ENCODE measurements around the gene PIGO.

Gene PIGO

DNA sequence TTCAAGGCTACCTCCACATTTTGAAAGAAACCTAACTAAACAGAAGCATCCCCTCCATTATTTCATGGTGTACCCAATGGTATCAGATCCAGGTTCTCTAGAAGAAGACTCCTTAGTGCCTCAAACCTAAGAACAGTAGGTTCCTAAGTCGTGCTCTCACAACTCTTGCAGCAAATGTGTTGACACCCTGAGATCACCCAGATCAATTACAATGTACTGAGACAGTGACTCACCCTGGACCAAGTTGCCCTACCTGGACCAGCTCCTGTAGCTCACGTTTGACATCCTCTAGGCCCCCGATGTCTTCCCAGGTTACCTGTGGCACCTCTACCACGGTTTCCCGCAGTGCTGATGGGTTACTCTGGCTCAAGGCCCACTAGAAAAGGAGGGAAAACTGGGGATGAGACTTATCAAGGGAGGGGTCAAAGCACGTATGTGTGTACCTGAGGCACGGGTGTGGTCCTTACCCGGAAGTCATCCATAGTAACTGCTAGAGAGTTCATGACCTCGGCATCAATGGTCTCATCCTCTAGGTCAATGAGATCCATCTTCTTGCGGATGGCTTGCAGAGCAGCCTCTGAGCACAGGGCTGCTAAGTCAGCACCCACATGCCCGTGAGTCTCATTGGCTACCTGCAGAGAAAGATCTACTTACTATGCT, 35.7 kb downstream of the PIGO start:
- Histone ChIP-seq H3K4me1 (ENCODE audit: control insufficient read depth in 1 of 2, insufficient read depth in 1 of 2, low read depth in 1 of 2, low read length in 1 of 2) (no peaks in the 10 kb centered on the region), H3K36me3 (peaks cover 100% of the 10 kb centered on the region), H3K4me3 (ENCODE audit: low read depth in 1 of 2, low read length in 1 of 2) (no peak overlapping the region), H3K27ac (no peak overlapping the region), H3K27me3 (no peaks in the 10 kb centered on the region), H3K9me3 (peaks cover 11% of the 10 kb centered on the region)
- TF ChIP-seq, protein P1, sequence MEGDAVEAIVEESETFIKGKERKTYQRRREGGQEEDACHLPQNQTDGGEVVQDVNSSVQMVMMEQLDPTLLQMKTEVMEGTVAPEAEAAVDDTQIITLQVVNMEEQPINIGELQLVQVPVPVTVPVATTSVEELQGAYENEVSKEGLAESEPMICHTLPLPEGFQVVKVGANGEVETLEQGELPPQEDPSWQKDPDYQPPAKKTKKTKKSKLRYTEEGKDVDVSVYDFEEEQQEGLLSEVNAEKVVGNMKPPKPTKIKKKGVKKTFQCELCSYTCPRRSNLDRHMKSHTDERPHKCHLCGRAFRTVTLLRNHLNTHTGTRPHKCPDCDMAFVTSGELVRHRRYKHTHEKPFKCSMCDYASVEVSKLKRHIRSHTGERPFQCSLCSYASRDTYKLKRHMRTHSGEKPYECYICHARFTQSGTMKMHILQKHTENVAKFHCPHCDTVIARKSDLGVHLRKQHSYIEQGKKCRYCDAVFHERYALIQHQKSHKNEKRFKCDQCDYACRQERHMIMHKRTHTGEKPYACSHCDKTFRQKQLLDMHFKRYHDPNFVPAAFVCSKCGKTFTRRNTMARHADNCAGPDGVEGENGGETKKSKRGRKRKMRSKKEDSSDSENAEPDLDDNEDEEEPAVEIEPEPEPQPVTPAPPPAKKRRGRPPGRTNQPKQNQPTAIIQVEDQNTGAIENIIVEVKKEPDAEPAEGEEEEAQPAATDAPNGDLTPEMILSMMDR (IDR thresholded peaks at IDR 0.05): no peak

DNA sequence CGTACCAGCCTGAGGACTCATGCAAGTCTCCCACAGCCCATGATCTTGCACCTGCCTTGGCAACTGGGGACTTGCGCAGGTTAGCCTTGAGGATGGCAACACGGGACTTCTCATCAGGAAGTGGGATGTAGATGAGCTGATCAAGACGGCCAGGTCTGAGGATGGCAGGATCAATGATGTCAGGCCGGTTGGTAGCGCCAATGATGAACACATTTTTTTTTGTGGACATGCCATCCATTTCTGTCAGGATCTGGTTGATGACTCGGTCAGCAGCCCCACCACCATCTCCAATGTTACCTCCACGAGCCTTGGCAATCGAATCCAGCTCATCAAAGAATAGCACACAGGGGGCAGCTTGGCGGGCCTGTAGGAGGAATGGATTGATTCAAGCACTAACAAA, 37.0 kb downstream of the PIGO start:
- H3K27me3 ChIP-seq: no peaks in the 10 kb centered on the region
- no peaks in the 10 kb centered on the region for H3K4me1 ChIP-seq (ENCODE audit: control insufficient read depth in 1 of 2, insufficient read depth in 1 of 2, low read depth in 1 of 2, low read length in 1 of 2)
- no peak overlapping the region for H3K27ac ChIP-seq
- peaks cover 100% of the 10 kb centered on the region for H3K36me3 ChIP-seq
- peaks cover 4% of the 10 kb centered on the region for H3K9me3 ChIP-seq
- TF ChIP-seq, protein P1 (IDR thresholded peaks at IDR 0.05): no peak
- no peak overlapping the region for H3K4me3 ChIP-seq (ENCODE audit: low read depth in 1 of 2, low read length in 1 of 2)

DNA sequence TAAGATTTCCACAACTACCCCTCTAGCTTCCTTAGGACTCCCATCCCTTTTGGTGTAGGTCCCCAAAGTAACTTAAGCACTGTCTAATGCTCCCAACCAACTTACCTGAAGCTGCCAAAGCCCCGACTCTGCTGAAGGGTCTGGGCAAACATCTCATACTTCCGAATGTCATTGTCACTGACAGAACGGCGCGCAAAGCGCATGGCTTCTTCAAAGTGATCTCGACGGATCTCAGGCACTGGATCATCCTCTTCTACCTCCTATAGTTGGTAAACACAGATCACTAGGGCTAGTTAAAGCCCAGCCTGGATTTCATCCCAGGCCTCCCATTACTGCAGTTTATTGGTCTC, 39.1 kb downstream of the PIGO start:
- Histone ChIP-seq H3K27me3 (no peaks in the 10 kb centered on the region), H3K4me3 (ENCODE audit: low read depth in 1 of 2, low read length in 1 of 2) (no peak overlapping the region), H3K27ac (no peak overlapping the region), H3K36me3 (peaks cover 86% of the 10 kb centered on the region), H3K4me1 (ENCODE audit: control insufficient read depth in 1 of 2, insufficient read depth in 1 of 2, low read depth in 1 of 2, low read length in 1 of 2) (no peaks in the 10 kb centered on the region), H3K9me3 (peaks cover 4% of the 10 kb centered on the region)
- TF ChIP-seq, protein P1 (IDR thresholded peaks at IDR 0.05): no peak

DNA sequence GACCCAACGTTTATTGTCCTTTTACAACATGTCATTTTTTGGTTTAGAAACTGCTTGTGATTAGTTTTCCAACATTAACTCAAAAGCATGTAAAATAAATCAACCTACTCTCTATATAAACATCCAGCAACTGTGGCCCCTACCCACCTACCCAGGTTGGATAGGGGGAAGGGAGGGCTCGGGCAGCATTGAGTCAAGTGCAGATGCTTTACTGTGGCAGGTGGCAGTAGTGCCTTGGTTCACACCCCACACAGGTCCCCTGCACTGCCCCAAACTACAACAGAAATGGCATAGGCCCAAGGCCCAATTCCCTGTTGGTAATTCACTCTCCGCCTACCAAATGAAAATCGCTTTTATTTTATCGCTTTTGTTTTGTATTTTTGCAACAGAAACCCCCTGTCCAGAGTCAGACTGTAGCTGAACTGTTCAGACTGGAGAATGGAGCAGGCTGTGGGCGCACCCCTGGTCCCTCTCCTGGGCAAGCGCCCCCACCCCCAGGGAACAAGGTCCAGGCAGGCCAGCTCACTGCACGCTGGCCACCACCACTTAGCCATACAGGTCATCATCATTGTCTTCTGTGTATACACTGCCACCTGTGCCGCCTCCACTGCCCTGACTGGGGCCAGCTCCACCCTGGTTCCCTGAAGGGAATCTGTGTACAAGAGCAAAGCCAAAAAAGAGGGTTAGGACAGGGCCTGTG, 39.7 kb downstream of the PIGO start:
- TF ChIP-seq, protein P1 (IDR thresholded peaks at IDR 0.05): no peak
- Histone ChIP-seq H3K4me1 (ENCODE audit: control insufficient read depth in 1 of 2, insufficient read depth in 1 of 2, low read depth in 1 of 2, low read length in 1 of 2) (no peaks in the 10 kb centered on the region), H3K27ac (no peak overlapping the region), H3K9me3 (no peaks in the 10 kb centered on the region), H3K27me3 (no peaks in the 10 kb centered on the region), H3K4me3 (ENCODE audit: low read depth in 1 of 2, low read length in 1 of 2) (no peak overlapping the region), H3K36me3 (peaks cover 86% of the 10 kb centered on the region)

DNA sequence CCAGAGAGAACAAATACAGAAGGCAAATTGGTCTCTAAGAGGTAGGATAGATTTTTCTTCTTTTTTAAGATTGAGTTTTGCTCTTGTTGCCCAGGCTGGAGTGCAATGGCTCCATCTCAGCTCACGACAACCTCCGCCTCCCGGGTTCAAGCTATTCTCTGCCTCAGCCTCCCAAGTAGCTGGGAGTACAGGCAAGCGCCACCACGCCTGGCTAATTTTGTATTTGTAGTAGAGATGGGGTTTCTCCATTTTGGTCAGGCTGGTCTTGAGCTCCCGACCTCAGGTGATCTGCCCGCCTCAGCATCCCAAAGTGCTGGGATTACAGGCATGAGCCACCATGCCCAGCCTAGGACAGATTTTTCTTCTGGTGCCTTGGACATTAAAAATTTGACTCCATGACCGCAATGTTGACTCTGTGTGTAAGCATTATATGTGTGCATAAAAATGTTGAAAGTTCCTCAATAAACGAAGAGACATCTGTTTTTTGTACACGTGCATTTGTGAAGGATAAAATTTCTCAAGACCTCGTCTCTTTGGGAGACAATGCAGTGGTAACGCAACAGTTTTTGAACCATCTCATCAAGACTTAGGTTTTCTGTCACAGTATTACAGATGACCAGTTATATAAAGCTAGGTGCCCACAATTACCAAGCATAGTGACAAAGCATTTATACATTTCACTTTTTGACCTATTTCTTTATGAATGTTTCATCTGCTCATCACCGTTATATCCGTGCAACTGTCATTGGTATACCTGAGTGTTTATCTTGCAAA, 41.3 kb downstream of the PIGO start:
- Histone ChIP-seq H3K27me3 (no peaks in the 10 kb centered on the region), H3K4me1 (ENCODE audit: control insufficient read depth in 1 of 2, insufficient read depth in 1 of 2, low read depth in 1 of 2, low read length in 1 of 2) (no peaks in the 10 kb centered on the region), H3K27ac (peak overlapping the region; percentile 33), H3K4me3 (ENCODE audit: low read depth in 1 of 2, low read length in 1 of 2) (no peak overlapping the region), H3K9me3 (no peaks in the 10 kb centered on the region), H3K36me3 (peaks cover 83% of the 10 kb centered on the region)
- TF ChIP-seq, protein P1 (IDR thresholded peaks at IDR 0.05): no peak

All from neutrophil (primary cell).